GM18508 (cell line): ENCODE data around the gene APOBEC3G.

ENCODE experiments used
- ATAC-seq: cut with Tn5 transposase; IDR thresholded peaks from one replicate; pipeline ENCODE4 v1.9.1; 2021; ENCODE audit warnings: moderate number of reproducible peaks; ENCODE audit not compliant: insufficient read depth, unreplicated experiment

APOBEC3G gene

GRCh38 chr22:39117585-39118191 is 40.6 kb downstream of the APOBEC3G start:
- no peak for ATAC-seq

- no peak for ATAC-seq
Observed at GRCh38 chr22:39120983-39121382, 43.9 kb downstream of the APOBEC3G start.

- no peak for ATAC-seq
Observed at GRCh38 chr22:39122772-39123470, 45.8 kb downstream of the APOBEC3G start.

GRCh38 chr22:39123751-39124581 is 46.9 kb downstream of the APOBEC3G start:
- ATAC-seq: no peak

- no peak for ATAC-seq
Observed at GRCh38 chr22:39125622-39126021, 48.5 kb downstream of the APOBEC3G start.

- no peak for ATAC-seq
Observed at GRCh38 chr22:39128508-39128907, 51.4 kb downstream of the APOBEC3G start.

GRCh38 chr22:39129081-39129480 is 52.0 kb downstream of the APOBEC3G start:
- ATAC-seq: no peak

GRCh38 chr22:39129746-39130145 is 52.7 kb downstream of the APOBEC3G start:
- ATAC-seq: no peak

- ATAC-seq: no peak
Observed at GRCh38 chr22:39130152-39130704, 53.2 kb downstream of the APOBEC3G start.

GRCh38 chr22:39130892-39131855 is 54.1 kb downstream of the APOBEC3G start:
- no peak for ATAC-seq

GRCh38 chr22:39132281-39132680 is 55.2 kb downstream of the APOBEC3G start:
- no peak for ATAC-seq

- ATAC-seq: no peak
Observed at GRCh38 chr22:39132871-39133524, 55.9 kb downstream of the APOBEC3G start.

- no peak for ATAC-seq
Observed at GRCh38 chr22:39133871-39134270, 56.8 kb downstream of the APOBEC3G start.

GRCh38 chr22:39134366-39135091 is 57.5 kb downstream of the APOBEC3G start:
- no peak for ATAC-seq

- ATAC-seq: no peak
Observed at GRCh38 chr22:39135092-39135896, 58.2 kb downstream of the APOBEC3G start.

GRCh38 chr22:39136317-39136716 is 59.2 kb downstream of the APOBEC3G start:
- no peak for ATAC-seq
